ENCODE measurements around the gene REL.

DNA sequence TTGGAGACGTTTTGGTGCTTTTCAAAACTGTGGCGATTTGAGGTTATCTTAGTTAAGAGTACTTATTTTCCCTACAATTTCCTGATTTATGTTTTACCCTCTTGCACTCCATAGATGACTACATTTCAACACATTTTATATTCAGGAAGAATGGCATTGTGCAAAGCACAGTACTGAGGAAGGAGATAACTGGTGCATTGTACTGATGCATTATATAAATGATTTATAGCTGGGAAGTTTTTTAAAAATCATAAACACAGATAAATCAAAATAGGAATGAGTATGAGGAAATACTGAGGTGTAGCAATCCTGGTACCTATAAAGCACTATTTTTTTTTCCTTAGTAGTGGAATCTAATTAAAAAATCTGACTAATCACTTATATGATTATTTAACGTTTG, 5.6 kb downstream of the REL start:
- TF ChIP-seq, protein P1, sequence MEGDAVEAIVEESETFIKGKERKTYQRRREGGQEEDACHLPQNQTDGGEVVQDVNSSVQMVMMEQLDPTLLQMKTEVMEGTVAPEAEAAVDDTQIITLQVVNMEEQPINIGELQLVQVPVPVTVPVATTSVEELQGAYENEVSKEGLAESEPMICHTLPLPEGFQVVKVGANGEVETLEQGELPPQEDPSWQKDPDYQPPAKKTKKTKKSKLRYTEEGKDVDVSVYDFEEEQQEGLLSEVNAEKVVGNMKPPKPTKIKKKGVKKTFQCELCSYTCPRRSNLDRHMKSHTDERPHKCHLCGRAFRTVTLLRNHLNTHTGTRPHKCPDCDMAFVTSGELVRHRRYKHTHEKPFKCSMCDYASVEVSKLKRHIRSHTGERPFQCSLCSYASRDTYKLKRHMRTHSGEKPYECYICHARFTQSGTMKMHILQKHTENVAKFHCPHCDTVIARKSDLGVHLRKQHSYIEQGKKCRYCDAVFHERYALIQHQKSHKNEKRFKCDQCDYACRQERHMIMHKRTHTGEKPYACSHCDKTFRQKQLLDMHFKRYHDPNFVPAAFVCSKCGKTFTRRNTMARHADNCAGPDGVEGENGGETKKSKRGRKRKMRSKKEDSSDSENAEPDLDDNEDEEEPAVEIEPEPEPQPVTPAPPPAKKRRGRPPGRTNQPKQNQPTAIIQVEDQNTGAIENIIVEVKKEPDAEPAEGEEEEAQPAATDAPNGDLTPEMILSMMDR (IDR thresholded peaks at IDR 0.05), result no peak
- no peak for TF ChIP-seq POLR2AphosphoS5 (IDR thresholded peaks at IDR 0.05)
- TF ChIP-seq POLR2A (IDR thresholded peaks at IDR 0.05), result no peak
- TF ChIP-seq EP300 (IDR thresholded peaks at IDR 0.05), result no peak

All from stomach (tissue), 4 donors.